NCI-H526 treated with DMSO at 0.1 percent for 48 hours (cell line): ENCODE results near the gene NPEPL1.

Experiments used
- DNase-seq: peaks from one replicate; lab custom pipeline; 2025; lab: John Stamatoyannopoulos, UW

NPEPL1 gene

GRCh38 chr20:58762120-58762519 is 69.5 kb downstream of the NPEPL1 start:
- DNase-seq: no peak

- no peak for DNase-seq
Observed at GRCh38 chr20:58763076-58763475, 70.5 kb downstream of the NPEPL1 start.
